ENCODE results near the gene OCLN.

Gene OCLN

GRCh38 chr5:69491027-69491426 is 1.6 kb upstream of the OCLN start:
- no peak for TF ChIP-seq PAX5 (IDR thresholded peaks at IDR 0.05; ENCODE audit: insufficient read depth, low read length, severe bottlenecking)
- FAIRE-seq (no peak), DNase-seq (ENCODE audit: insufficient read length, low spot score) (no peak)

GRCh38 chr5:69491838-69492390 is 676 bp upstream of the OCLN start:
- no peak for DNase-seq (ENCODE audit: insufficient read length, low spot score)
- TF ChIP-seq POU2F2 (IDR thresholded peaks at IDR 0.05; ENCODE audit: low read depth, low read length) = no peak
- TF ChIP-seq POLR2A (IDR thresholded peaks at IDR 0.05; ENCODE audit: low read depth, low read length) = no peak
- no peak for TF ChIP-seq POLR2AphosphoS5 (IDR thresholded peaks at IDR 0.05; ENCODE audit: low read depth, low read length)
- TF ChIP-seq SPI1 (IDR thresholded peaks at IDR 0.05; ENCODE audit: low read depth, low read length) = no peak
- TF ChIP-seq PAX5 (IDR thresholded peaks at IDR 0.05; ENCODE audit: insufficient read depth, low read length, severe bottlenecking) = no peak
- TF ChIP-seq TAF1 (IDR thresholded peaks at IDR 0.05; ENCODE audit: low read depth, low read length) = no peak
- no peak for FAIRE-seq

DNA sequence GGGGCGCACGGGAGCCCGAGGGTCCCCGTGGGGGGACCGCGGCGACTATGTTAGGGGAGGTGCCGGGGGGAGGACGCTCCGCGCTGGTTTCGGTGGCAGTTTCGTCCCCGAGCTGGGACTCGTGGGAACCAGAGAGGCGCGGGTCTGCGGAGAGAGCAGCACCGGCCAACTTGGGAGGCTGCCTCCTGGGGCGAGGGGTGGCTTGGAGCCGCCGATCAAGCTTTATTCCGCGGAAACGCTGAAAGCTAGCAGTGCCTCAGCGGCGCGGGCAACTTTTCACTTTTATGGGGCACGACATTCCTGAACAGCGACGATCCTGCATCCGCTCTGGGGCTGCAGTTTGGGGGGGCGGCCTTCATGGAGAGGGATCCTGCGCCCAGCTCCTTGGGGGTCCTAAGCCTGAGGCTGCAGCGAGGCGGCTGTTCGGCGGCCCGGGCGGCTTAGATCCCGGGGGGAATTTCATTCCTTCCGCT is 369 bp downstream of the OCLN start:
- DNase-seq (ENCODE audit: insufficient read length, low spot score) = peak; percentile 60

GRCh38 chr5:69493396-69494133 is 975 bp downstream of the OCLN start:
- peak; percentile 87 for FAIRE-seq
- peak; percentile 63 for DNase-seq (ENCODE audit: insufficient read length, low spot score)
- TF ChIP-seq POU2F2 (IDR thresholded peaks at IDR 0.05; ENCODE audit: low read depth, low read length) (no peak), PAX5 (IDR thresholded peaks at IDR 0.05; ENCODE audit: insufficient read depth, low read length, severe bottlenecking) (peak; percentile 81)

More for the DNA sequence above, 369 bp downstream of the OCLN start:
- TF ChIP-seq POLR2AphosphoS5 (IDR thresholded peaks at IDR 0.05; ENCODE audit: low read depth, low read length) (peak; percentile 50; the same call in 1 of the 2 replicates), POU2F2 (IDR thresholded peaks at IDR 0.05; ENCODE audit: low read depth, low read length) (no peak), PAX5 (IDR thresholded peaks at IDR 0.05; ENCODE audit: insufficient read depth, low read length, severe bottlenecking) (no peak)
- no peak for FAIRE-seq

DNA sequence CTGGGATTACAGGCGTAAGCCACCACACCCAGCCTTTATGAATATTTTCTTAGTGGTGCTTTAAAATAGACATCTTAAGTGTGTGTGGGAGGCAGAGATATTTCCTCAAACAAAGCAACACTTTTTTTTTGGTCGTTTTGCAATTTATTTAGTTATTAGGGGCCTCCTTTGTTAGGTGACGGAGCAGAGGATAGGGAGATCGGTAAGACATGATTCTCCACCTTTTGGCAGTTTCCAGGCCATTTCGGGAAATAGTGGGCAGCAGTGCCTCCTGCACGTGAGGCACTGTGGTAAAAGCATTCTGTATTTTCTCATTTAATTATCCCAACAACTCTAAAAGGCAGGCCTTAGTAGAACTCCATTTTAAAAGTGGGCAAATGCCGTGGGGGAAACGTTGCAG is 1.9 kb downstream of the OCLN start:
- FAIRE-seq = peak; percentile 63
- no peak for TF ChIP-seq POU2F2 (IDR thresholded peaks at IDR 0.05; ENCODE audit: low read depth, low read length)
- no peak for TF ChIP-seq POLR2A (IDR thresholded peaks at IDR 0.05; ENCODE audit: low read depth, low read length)
- no peak for TF ChIP-seq PAX5 (IDR thresholded peaks at IDR 0.05; ENCODE audit: insufficient read depth, low read length, severe bottlenecking)
- TF ChIP-seq TAF1 (IDR thresholded peaks at IDR 0.05; ENCODE audit: low read depth, low read length) = no peak
- no peak for TF ChIP-seq POLR2AphosphoS5 (IDR thresholded peaks at IDR 0.05; ENCODE audit: low read depth, low read length)
- TF ChIP-seq SPI1 (IDR thresholded peaks at IDR 0.05; ENCODE audit: low read depth, low read length) = no peak
- no peak for DNase-seq (ENCODE audit: insufficient read length, low spot score)

- DNase-seq (ENCODE audit: insufficient read length, low spot score) (no peak), FAIRE-seq (no peak)
- no peak for TF ChIP-seq POLR2A (IDR thresholded peaks at IDR 0.05; ENCODE audit: low read depth, low read length)
- no peak for TF ChIP-seq POU2F2 (IDR thresholded peaks at IDR 0.05; ENCODE audit: low read depth, low read length)
- no peak for TF ChIP-seq PAX5 (IDR thresholded peaks at IDR 0.05; ENCODE audit: insufficient read depth, low read length, severe bottlenecking)
- no peak for TF ChIP-seq POLR2AphosphoS5 (IDR thresholded peaks at IDR 0.05; ENCODE audit: low read depth, low read length)
- TF ChIP-seq TAF1 (IDR thresholded peaks at IDR 0.05; ENCODE audit: low read depth, low read length) = no peak
- TF ChIP-seq SPI1 (IDR thresholded peaks at IDR 0.05; ENCODE audit: low read depth, low read length) = no peak
Measured at GRCh38 chr5:69497006-69497520, 4.5 kb downstream of the OCLN start.

DNA sequence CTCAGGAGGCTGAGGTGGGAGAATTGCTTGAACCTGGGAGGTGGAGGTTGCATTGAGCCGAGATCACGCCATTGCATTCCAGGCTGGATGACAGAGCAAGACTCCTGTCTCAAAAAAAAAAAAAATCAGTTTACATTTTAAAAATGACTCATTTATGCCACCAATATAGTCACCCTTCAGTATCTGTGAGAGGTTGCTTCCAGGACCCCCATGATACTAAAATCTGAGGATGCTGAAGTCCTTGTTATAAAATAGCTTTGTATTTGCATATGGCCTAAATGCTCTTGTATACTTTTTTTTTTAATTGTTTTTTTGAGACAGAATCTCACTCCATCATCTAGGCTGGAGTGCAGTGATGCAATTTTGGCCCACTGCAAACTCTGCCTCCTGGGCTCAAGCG is 5.8 kb downstream of the OCLN start:
- TF ChIP-seq PAX5 (IDR thresholded peaks at IDR 0.05; ENCODE audit: insufficient read depth, low read length, severe bottlenecking) (no peak), POLR2AphosphoS5 (IDR thresholded peaks at IDR 0.05; ENCODE audit: low read depth, low read length) (no peak), POU2F2 (IDR thresholded peaks at IDR 0.05; ENCODE audit: low read depth, low read length) (no peak), POLR2A (IDR thresholded peaks at IDR 0.05; ENCODE audit: low read depth, low read length) (no peak), TAF1 (IDR thresholded peaks at IDR 0.05; ENCODE audit: low read depth, low read length) (no peak), SPI1 (IDR thresholded peaks at IDR 0.05; ENCODE audit: low read depth, low read length) (no peak)
- FAIRE-seq (no peak), DNase-seq (ENCODE audit: insufficient read length, low spot score) (no peak)

DNA sequence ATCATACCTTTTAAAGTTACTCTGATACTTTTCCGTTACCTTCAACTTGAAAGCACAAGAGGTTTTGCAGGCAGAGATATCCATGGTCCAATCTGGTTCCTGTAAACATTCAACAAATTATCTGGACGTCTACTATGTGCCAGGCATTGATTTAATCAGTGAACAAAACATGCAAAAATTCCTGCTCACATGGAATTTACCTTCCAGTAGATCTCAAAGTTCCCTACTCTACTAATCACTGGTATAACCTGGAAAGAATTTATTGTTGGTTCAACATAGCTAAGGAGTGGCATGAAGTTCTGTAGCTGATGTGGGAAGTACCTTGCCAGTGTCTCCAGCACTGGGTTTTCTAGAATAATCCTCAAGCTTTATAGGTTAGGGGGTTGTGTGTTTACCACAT is 9.8 kb downstream of the OCLN start:
- DNase-seq (ENCODE audit: insufficient read length, low spot score) (no peak), FAIRE-seq (no peak)
- TF ChIP-seq POLR2A (IDR thresholded peaks at IDR 0.05; ENCODE audit: low read depth, low read length) (no peak), SPI1 (IDR thresholded peaks at IDR 0.05; ENCODE audit: low read depth, low read length) (no peak), TAF1 (IDR thresholded peaks at IDR 0.05; ENCODE audit: low read depth, low read length) (no peak), POLR2AphosphoS5 (IDR thresholded peaks at IDR 0.05; ENCODE audit: low read depth, low read length) (no peak), PAX5 (IDR thresholded peaks at IDR 0.05; ENCODE audit: insufficient read depth, low read length, severe bottlenecking) (no peak), POU2F2 (IDR thresholded peaks at IDR 0.05; ENCODE audit: low read depth, low read length) (no peak)

- peak; percentile 54 for FAIRE-seq
- no peak for TF ChIP-seq POLR2AphosphoS5 (IDR thresholded peaks at IDR 0.05; ENCODE audit: low read depth, low read length)
- no peak for TF ChIP-seq POU2F2 (IDR thresholded peaks at IDR 0.05; ENCODE audit: low read depth, low read length)
- peak; percentile 54; the same call in 1 of the 2 replicates for TF ChIP-seq SPI1 (IDR thresholded peaks at IDR 0.05; ENCODE audit: low read depth, low read length)
- TF ChIP-seq POLR2A (IDR thresholded peaks at IDR 0.05; ENCODE audit: low read depth, low read length) = no peak
- TF ChIP-seq PAX5 (IDR thresholded peaks at IDR 0.05; ENCODE audit: insufficient read depth, low read length, severe bottlenecking) = no peak
- TF ChIP-seq TAF1 (IDR thresholded peaks at IDR 0.05; ENCODE audit: low read depth, low read length) = no peak
- no peak for DNase-seq (ENCODE audit: insufficient read length, low spot score)
Measured at GRCh38 chr5:69502767-69503488, 10.3 kb downstream of the OCLN start.

Data from GM12891 (cell line).